Amygdala (tissue), 56 donors: ENCODE measurements around the gene CHRM3.

Experiments
- DNase-seq, 56 donors: peaks; one replicate each; lab custom pipeline; 2025; lab: John Stamatoyannopoulos, UW

The CHRM3 gene

DNA sequence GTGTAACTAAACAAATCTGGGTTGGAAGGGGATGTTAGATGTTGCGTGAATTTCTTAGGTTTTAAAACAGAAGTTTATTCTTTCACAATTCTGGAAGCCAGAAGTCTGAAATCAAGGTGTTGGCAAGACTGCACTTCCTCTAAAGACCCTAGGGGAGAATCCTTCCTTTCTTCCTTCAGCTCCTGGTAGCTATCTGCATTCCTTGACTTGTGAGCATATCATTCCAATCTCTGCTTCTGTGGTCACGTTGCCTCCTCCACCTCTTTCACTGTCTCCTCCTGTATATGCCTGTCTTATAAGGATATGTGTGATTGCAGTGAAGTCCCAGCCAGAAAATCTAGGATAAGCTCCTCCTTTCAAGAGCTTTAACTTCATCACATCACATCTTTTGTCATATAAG is 7.7 kb downstream of the CHRM3 start:
- DNase-seq = no peak

- no peak for DNase-seq
These were observed 27.5 kb downstream of the CHRM3 start for GRCh38 chr1:239413916-239414315.

- no peak for DNase-seq
These were observed 30.9 kb downstream of the CHRM3 start for GRCh38 chr1:239417221-239417620.

DNA sequence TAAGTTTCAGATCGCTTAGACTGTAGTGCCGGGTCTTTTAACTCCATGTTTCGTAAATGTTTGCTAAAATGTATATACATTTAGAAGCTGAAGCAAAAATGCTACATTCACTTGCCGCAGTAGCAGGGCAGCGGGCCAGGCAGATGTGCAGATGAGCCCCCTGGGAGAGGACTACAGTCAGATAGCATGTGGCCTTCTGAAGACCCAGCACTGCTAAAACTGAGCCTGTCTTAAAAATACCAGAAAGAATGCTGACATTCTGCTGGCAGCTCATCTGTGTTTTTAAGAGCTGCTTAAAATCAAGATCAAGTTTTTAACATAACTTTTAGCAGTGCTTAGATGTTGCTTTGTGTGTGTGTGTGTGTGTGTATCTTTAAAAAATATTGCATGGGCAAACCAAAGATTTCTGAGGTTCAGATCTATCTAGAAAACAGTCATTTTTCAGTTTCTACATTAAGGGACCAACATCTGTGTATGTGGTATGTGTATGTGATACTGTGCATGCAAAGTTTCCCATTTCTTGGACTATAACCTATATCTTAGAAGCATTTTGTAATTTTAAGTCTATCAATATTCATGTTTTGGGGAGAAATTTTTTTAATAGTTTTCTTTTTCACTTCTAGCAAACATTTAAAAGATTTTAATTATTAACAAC is 31.7 kb downstream of the CHRM3 start:
- no peak for DNase-seq

DNA sequence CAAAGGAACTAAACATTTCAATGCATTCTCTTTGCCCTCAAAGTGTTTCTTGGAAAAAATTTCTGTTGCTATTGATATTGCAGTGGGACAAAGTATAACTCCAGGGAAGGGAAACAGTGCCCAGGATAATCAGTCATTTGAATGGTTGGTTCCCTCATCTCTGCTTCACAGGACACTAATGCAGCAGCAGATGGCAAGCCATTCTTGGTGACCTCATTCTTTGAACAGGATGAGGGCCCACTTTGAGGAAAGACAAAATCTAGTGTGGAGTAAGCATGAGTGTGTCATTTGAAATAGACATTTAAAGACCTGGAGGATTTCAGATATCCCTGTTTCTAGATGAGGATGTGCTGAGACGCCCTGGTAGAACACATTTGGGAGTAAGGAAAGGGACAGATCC is 32.3 kb downstream of the CHRM3 start:
- DNase-seq = no peak

- no peak for DNase-seq
These were observed 35.4 kb downstream of the CHRM3 start for GRCh38 chr1:239421811-239422210.

- no peak for DNase-seq
These were observed 36.5 kb downstream of the CHRM3 start for GRCh38 chr1:239422818-239423217.

DNA sequence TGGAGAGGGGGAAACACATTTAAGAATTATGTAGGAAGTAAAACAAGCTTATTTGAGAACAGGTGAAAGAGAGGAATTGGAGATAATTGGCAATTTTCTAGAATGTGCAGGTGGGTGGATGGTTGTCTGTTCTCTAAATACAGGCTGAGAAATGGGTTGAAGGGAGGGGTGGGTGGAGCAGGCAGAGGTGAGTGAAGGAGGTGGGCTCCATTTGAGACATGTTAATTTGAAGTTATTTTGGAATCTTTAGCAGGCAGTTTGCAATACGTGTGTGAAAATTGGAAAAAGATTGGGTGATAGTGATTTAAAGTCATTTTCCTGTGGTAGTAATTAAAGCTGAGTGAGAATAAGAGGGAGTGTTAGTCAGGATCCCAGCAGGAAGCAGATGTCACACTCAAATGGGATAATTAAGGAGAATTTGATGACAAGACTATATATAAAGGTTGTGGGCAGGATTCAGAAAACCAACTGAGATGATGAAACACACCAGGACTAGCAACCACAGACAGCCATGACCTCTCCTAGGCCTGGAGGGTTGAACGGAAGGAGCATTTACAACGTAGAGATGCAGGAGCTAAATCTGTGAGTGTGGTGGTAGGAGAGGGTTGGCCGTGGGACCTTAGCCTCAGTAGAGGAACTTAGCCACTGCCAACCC is 40.6 kb downstream of the CHRM3 start:
- no peak for DNase-seq

DNA sequence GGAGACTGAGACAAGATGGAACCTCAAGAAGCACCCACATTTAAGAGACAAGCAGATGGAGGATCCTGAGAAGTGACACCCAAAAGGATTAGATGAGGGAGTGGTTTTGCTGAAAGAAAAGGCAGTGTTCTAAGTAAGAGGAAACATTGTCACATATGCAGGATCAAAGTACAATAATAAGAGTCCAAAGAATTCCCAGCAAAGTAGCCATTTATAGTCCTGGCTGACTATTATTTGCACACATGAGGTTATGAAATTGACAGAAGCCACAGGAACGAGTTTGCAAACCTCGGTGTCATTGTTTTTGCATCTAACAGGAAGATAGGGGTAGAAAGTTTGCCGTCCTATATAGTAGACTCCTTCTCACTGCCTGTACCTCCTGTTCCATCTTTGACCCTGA is 41.3 kb downstream of the CHRM3 start:
- DNase-seq = no peak

- no peak for DNase-seq
These were observed 41.8 kb downstream of the CHRM3 start for GRCh38 chr1:239428120-239428710.

DNA sequence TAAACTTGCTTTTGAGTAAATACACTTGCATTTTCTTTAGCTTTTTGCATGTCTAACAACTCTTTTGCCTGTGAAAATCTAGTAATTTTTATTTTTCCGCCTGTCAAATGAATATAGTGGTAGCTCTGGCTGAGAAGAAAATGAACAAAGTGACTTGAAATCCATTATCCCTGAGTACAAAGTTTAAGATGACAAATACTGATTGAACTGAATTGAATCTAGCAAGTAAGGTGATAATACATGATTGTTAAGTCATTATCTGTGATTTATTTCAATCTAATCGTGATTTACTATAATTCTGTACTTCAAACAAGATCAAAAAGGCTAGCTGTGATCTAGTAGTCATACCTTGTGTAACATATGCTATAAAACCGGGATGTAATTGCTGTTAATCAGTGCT is 42.8 kb downstream of the CHRM3 start:
- no peak for DNase-seq

- no peak for DNase-seq
These were observed 45.9 kb downstream of the CHRM3 start for GRCh38 chr1:239432255-239432654.

GRCh38 chr1:239434181-239434580 is 47.8 kb downstream of the CHRM3 start:
- DNase-seq = no peak
